ENCODE measurements around the gene PCBD1.
"Not testable (repeated sequence)": the region's sequence is repeated elsewhere in the genome, so short reads cannot be mapped to it uniquely, and the experiment has no call there.

The PCBD1 gene

DNA sequence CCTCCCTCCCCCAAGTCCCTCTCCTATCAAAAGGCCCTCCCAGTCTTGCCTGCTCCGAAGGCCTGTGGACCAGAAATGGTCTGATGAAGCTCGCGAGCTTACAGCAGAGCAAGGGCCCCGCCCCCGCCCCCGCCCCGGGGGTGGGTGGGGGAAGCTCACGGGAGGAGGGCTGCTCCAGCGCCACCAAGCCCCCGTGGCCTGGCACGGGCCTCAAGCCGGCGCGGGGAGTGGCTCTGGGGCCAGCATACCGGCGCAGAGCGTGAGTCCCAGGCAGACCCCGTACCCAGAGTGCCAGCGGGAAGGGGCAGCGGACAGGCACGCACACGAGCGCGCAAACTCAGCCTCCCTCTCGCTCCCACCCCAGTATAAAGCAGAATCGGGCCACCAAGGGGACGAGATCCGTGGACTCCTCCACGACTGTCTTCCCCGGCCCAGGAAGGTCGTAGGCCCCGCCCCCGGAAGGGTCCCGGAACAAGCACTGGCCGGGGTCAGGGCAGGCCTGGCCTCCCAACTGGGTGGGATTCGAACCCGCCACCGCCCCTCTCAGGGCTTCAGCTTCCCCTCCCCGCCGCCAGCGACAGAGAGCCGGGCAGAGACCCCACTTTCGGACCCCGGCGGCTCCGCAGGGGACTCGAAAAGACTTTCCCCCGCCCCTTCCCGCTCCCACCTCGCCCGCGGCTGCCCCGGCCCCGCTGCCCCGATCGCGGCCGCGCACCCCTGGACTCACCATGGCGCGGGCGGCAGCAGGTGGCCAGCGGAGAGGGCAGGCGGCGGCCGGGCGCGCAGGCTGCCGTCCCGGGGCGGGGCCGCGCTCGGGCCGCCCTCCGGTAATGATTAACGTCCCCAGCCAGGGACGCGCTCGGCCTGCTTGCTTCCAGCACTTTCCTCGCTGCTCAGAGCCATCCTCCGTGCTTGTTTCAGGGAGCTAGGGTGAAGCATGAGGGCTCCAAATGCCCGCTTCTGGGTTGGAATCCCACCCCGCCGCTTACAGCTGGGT lies at the start of gene PCBD1:
Gene PCBD1, minus strand, starts transcription at position 762 of the 997 bp plus-strand sequence. Its CDS starts 32 bp downstream, at position 730.
- FAIRE-seq, result no peak

GRCh38 chr10:70937661-70938060 lies 49.3 kb upstream of the PCBD1 start:
- no peak for FAIRE-seq

- FAIRE-seq, result no peak
These were observed 47.7 kb upstream of the PCBD1 start for GRCh38 chr10:70936111-70936510.

DNA sequence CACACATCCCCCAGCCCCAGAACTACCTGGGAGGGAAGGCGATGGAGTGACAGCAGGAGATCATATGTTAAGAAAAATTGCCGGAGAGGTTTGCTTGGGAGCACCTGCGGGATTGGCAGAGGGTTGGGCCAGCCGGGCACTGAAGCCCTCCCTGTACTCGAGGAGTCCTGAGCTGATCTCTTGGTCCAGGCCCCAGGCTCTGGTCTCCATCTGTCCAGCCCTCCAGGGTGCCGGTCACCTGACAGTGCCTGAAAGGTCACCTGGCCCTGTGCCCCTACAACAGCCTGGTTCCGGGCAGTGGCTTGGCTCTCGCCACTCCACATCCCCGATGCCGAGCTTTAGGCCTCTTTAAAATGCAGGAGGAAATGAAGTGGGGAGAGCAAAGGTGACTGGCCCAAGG lies 47.3 kb upstream of the PCBD1 start:
- FAIRE-seq, result no peak

GRCh38 chr10:70935125-70935625 lies 46.8 kb upstream of the PCBD1 start:
- FAIRE-seq, result no peak

DNA sequence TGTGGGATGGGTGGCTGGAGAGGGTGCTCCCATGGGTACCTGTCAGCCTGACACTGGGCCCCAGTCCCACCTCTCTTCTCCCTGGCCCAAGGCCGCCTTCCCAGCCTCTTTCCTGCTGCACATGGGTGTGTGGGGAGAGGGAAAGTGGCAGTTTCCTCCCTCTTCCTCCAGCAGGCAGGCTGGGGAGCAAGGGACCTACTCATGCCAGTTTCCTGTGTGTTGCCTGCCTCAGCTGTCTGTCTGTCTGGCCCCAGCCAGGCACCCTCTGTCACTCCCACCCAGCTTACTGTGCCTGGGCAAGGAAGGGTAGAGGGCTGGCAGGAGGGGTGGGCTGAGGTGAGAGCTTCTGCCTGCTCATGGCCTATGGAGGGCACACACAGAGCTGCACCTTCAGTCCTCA lies 46.3 kb upstream of the PCBD1 start:
- FAIRE-seq, result no peak

DNA sequence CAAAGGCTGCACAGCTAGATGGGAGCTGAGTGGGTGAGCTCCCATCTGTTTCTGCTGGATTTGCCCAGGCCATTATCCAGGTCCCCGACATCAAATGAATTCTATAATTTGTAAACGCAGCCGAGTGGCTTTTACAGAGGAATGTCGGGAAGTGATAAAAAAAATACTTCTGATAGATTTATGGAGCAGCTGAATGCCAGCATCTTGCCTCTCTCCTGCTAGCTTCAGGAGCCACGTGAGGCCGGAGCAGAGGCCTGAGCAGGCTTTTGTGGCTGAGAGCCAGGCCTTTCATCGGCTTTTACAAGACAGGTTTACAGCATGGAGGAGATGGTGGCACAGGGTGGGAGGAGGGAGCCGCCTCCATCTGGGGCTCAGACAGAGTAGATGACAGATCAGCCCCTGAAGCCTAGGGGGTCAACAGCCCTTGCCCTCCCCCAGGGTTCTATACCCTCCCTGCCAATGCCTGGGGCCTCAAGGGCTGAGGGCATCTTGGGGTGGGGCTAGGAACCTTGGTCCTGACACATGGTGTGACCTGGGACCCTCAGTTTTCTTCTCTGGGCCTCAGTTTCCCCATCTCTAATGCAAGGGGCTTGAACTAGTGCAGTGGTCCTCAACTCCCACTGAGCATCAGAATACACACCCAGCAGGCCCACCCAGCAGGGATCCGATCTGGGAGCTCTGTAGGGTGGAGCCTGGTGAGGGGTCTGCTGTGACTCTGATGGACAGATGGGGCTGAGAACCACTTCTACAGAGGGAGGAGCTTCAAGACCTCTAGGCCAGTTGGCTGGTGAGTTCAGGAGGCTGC lies 44.2 kb upstream of the PCBD1 start:
- no peak for FAIRE-seq

DNA sequence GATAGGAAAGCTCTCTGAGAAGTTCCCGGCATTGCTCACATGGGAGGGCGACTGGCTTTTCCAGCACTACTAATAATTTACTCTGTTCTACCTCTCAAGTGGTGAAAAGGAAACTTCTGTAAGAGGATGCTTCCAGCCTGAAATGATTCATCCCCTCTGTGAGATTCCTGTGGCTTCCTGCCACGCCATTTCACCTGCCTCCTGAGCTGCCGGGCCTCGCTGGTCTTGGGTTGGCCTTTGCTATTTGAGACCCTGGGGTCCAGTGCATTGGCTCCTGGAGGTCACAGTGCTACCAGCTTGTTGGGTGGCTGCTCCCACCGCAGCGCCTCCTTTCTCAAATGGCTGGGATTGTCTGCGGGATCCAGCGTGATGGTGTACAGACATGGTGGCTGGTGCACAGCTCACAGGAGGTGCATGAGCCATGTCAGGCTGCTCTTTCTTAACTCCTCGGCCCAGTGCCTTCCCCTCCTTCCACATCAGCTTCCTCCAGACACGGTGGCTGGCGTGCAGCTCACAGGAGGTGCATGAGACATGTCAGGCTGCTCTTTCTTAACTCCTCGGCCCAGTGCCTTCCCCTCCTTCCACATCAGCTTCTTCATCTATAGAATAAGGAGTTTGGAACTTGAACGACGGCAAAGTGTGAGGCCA lies 42.9 kb upstream of the PCBD1 start:
- FAIRE-seq, result no peak

GRCh38 chr10:70930263-70931000 lies 42.1 kb upstream of the PCBD1 start:
- FAIRE-seq, result no peak

DNA sequence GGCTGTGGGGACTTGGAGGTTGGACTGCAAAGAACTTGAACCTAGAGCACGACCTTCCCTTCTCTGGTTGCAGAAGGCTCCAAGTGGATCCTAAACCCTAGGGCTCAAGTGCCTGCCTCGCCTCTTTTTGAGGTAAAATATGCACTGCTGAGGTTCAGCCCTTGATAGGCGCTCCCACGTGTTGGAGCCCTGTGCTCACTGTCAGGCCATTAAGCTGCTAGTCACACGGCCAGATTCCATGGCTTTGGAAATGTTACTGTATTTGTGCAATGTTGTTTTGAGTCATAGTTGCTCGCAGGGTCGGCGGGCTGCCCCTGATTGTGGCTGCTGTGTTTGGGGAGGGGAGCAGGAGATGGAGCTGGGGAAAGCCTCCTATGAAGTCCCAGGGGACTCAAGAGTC lies 39.8 kb upstream of the PCBD1 start:
- no peak for FAIRE-seq

DNA sequence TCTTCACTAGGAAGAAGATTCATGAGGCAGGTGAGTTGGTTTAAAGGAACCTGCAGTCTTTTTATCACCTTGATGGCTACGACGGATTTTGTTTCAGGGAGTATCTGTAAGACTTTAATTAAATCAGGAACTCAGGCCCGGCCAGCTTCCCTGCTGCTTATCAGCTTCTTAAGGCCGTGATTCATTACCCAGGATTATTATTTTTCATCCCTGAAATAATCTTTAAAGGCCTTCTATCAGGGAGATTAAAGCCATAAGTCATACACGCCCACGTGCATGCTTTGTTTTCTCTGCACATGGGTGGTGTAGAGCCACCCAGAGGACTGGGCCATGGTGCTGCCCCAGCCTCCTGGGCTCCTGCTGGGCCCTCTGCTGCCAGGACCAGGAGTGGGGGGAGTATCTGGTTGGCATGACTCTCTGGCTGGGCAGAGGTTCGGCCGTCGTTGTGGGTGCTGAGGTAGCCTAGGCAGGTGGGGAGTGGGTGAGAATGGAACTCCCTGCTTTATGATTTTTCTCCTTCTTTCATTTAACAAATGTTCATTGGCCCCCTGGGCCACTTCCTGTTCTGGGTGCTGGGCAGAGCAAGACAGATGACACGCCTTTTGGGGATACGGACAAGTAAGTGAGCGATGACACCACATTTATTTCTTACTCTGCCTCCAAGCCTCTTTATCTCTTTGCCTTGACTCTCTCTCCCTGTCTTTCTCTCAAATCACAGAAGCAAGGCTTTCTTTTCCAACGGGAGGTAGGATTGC lies 39.0 kb upstream of the PCBD1 start:
- no peak for FAIRE-seq

- FAIRE-seq, result no peak
These were observed 38.0 kb upstream of the PCBD1 start for GRCh38 chr10:70926226-70927000.

- no peak for FAIRE-seq
These were observed 37.2 kb upstream of the PCBD1 start for GRCh38 chr10:70925377-70926225.

- no peak for FAIRE-seq
These were observed 35.3 kb upstream of the PCBD1 start for GRCh38 chr10:70923696-70924095.

GRCh38 chr10:70921285-70921684 lies 32.9 kb upstream of the PCBD1 start:
- no peak for FAIRE-seq

DNA sequence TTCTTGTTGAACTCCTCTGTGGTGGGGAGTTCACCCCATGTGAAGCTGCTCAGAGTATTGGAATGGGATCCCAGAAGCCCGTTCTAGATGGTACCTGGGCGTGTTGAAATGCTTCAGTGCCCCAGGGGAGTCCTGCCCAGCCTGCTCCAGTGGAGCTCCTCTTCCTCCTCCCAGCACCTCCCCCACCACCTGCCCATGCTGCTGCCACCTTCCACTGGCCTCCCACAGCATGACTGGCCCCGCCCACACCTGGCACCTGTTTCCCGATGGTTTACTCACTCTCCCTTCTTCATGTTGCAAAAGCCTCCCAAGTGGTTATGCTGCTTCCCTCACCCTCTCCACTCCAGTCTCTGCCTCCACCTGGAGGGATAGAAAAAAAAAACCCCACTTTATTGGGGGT lies 32.2 kb upstream of the PCBD1 start:
- no peak for FAIRE-seq

DNA sequence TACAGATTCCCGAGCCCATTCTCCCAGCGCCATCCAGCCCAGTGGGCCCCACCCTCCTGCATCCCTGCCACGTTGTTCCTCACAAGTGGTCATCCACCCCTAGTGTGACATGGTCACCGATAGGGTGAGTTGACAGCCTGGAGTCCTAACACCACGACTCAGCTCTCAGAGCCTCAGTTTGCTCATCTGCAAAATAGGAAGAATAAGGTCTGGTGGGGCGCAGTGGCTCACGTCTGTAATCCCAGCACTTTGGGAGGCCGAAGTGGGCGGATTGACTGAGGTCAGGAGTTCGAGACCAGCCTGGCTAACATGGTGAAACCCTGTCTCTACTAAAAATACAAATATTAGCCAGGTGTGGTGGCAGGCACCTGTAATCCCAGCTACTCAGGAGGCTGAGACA lies 31.5 kb upstream of the PCBD1 start:
- not testable (repeated sequence) for FAIRE-seq

DNA sequence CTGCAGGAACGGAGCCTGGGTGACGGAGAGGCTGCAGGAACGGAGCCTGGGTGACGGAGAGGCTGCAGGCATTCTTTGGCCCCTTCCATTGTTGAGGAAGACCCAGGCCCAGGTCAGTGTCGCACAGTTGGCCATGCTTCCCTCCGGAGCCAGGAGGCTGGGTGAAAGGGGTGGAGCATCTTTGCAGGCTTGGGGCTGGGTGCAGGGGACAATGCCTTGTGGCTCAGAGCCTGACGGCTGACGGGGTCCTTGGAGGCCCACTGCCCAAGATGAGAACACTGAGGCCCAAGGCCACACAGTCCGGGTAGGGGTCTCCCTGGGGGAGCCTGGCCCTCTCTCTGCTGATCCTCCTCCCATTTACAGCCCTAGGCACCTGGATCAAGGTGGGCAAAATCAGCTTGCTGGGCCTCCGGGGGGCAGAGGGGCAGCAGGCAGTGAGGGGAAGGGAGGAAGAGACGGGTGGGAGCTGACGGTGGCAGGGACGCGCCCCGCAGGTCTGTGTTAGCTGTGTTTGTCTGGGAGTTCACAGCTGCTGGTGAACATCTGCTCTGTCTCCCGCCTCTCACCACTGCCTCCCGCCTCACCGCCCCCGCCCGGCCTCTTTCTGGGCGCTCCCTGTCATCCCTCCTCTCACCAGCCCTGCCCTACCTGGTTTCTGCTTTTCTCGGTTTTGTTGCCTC lies 30.6 kb upstream of the PCBD1 start:
- FAIRE-seq, result no peak

- FAIRE-seq, result no peak
These were observed 29.3 kb upstream of the PCBD1 start for GRCh38 chr10:70917635-70918034.

All from A204.1 (cell line).